Activated gamma-delta T cell treated with anti-CD3 and anti-CD28 coated beads, Interleukin-2, amount 50 U/mL, for 16 hours (primary cell): ENCODE measurements around the gene GRID2.
"Not testable (repeated sequence)": the region's sequence is repeated elsewhere in the genome, so short reads cannot be mapped to it uniquely, and the experiment has no call there.

Experiments
- DNase-seq: peaks from one replicate; pipeline ENCODE4 v3.0.0-alpha.2; 2020; ENCODE audit warnings: low read depth

Gene GRID2

DNA sequence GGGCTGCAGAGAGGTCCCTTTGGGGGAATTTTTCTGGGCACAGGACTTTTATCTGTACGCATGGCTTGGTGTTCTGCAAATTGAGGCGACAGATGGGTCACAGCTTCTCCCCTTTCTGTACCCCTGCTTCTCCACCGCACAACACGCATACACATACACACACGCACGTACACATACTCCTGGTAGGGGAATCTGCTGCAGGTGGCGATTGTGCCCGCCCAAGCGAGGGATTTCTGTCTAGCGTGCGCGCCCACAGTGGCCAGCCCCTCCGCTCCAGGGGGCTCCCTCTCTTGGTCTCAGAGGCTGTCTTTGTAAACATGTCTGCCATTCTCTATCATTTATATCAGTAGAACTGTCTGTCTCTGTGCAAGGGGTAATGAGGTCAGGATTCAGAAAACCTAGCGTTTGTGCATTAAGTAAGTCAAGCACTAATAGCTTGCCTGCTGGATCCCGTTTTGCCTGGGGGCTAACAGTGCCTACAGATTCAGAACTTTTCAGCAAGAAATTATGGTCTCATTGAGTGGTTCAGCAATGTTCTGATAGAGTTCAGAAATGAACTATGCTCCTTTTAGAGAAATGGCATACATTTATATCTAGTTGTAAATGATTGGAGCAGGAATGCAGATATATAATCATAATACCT, 2.2 kb downstream of the GRID2 start:
- no peak for DNase-seq

DNA sequence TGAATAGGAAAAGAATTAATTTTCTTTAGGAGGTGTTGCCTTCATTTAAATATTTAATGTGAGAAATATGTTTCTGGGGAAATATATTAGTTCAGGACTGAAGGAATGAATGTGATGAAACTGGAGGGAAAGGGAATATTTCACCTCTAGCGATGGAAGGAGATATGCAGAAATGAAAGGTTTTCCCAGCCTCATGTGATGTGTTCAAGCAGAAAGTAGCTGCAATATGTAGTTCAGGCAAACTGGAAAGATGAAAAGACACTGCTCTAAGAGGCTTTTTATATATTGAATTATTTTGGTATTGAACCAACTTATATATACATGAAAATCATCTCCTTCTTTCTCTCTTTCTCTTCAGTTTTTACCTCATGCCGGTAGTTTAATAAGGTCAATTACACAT, 3.4 kb downstream of the GRID2 start:
- DNase-seq = no peak

DNA sequence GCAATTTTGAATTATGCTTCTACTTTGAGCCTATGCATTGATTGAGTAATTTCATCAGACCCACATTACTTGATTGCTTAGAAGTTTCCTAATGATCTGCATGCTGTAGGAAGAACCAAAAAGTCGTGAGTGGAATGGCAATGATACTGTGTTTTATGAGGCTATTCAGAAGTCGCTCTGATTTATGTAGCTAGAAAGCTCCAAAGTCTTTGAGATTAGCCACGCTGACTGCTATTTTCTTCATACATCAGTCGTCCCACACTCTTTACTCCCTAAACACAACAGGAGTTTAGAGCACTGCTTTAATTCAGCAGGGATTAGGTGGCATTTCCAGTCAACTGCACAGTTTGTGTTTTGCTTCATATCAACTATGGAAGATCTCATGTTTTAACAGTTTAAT, 4.1 kb downstream of the GRID2 start:
- DNase-seq = no peak

DNA sequence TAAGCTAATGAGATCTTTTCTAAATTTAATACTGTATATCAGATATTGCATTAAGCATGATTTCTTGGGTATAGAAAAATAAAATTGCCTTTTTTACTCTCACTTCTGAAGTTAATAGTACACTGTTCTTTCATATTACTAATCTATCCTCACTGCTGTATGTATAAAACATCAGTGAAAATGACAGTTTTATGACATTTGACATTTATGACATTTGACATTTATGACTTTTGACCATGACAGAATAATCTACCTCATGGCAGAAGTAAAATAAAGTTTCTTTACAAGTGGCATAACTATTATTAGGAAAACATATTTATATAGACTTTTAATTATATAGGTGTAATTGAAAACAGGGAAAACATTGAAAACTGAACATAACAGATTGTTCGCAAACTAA, 13.3 kb downstream of the GRID2 start:
- DNase-seq = no peak

DNA sequence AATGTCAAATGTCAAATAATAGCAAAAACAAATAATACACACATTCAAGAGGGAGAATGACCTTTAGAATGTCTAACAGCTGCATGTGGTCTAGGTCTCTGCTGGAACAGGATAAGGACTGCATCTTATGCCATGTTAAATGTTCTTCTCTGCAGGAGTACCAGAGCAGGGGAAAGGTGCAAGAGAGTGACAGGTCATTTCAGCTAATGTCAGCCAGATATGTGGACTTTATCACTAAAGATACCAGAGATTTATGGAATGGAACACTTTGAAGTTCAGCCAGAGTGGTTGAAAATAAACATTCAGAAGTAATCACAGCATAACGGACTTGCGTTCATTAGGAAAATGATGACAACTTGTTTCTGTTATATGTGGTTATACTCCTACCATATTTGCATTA, 24.3 kb downstream of the GRID2 start:
- DNase-seq = no peak

DNA sequence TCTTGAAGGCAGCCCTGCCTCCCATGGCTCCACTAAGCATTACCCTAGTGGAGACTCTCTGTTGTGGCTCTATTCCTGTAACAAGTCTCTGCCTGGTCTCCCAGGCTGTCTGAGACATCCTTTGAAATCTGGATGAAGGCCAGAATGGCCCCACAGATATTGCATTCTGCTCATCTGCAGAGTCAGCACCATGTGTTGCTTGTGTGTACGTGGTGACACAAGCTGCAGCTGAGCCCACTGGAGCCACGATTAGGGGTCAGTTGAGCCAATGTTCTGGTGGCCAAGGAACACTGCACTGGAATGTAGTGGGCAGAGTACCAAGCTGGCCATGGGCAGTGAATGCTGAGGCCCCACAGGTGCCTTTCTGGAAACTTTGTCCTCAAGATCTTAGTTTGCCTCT, 29.2 kb downstream of the GRID2 start:
- no peak for DNase-seq

DNA sequence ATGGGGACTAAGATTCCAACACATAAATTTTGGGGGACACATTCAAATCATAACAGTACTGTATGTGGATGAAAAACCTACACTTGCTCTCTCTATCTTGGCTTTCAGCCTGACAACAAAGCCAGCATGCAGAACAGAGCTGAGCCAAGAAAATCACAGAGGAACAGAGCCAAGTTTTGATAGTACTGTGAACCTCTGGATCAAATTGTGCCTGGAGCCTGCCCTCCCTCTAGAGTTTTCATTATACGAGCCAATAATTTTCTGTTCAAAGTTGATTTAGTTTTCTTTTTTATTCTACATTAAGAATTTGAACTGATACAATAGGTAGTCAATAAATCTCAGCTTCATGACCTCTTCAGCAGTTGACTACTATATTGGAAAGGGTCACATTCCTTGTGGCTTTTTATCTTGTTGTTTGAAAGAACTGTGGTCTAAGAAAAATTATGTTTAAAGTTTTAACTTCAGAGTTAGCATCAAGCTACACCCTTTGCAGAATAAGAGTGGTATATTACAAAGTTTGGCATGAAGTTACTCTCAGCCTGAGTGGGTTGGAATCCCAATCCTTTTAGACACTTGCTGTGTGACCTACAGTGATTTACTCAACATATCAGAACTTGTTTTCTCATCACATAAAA, 31.1 kb downstream of the GRID2 start:
- DNase-seq = no peak

DNA sequence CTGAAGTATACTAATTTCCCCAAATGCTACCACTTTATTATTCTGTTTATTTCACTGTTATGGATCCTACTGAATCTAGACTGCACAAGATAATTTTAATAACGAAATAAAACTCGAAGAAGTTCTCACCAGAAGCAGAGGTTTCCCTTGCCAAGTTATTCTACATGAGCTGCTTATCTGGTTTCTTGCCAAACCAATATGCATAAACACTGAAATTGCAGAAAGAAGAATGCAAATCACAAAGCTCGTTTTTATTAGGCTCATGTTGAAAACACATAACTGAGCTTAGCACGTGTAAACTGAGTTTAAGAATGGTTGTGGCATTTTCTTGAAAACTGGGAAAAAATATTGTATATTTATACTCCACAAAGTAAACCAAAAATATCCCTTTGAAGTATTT, 35.9 kb downstream of the GRID2 start:
- DNase-seq = no peak

DNA sequence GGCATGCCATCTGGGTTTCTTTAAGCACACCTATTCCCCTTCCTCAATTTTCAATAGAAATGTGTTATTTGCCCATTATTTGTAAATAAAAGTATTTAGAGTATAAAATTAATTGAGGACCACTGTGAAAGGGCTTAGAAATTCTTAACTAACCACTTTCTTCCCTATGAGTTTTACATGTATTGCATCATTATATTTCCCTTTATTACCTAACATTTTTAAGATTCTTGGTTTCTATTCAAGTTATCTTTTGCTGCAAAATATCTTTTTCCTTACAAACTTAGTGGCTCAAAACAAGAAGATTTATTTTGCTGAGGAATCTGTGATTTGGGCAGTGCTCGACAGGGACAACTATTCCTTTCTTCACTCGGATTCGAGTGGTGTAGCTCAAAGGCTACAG, 40.5 kb downstream of the GRID2 start:
- no peak for DNase-seq

DNA sequence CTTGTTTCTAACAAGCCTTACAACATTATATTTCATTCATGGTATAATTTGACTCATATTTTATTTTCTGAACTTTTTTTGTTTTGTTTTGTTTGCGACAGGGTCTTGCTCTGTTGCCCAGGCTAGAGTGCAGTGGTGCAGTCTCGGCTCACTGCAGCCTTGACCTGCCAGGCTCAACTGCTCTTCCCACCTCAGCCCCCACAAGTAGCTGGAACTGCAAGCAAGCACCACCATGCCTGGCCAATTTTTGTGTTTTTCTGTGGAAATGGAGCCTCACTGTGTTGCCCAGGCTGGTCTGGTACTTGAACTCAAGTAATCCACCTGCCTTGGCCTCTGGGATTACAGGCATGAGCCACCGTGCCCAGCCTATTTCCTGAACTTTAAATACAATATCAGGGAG, 42.5 kb downstream of the GRID2 start:
- DNase-seq = no peak

DNA sequence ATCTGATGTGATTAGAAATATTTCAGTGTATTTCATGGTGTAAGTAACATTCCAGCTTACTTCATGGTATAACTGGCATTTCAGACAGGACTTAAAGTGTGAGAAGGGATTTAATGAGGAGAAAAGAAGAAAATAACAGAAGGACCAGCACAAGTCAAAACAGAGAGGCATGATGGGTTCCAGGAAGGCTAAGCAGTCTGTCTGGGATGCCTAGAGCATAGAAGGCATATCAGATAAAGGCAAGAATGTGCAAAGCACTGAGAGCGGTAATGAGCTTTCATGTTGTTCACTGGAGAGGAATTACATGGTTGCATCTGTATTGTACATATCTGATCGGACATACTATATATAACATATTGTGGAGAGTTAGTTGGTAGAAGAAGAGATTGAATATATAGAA, 54.2 kb downstream of the GRID2 start:
- no peak for DNase-seq

DNA sequence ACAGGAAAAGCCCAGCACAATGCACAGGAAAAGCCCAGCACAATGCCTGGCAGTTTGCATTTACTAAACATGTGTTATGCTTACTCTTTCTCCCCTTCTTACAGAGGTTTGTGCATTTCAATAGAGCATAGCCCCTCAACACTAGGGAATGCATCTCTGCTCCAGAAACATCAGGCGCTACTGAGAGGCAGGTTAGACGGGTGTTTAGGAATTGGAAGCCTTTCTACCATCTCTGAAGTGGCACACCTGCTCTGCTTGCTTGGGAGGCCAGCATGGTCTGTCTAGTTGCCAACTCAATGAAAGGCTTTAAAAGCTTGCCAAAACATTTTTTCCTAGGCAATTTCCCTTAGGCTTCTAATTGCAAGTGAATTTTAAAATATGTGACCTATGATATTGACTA, 55.7 kb downstream of the GRID2 start:
- DNase-seq = no peak

DNA sequence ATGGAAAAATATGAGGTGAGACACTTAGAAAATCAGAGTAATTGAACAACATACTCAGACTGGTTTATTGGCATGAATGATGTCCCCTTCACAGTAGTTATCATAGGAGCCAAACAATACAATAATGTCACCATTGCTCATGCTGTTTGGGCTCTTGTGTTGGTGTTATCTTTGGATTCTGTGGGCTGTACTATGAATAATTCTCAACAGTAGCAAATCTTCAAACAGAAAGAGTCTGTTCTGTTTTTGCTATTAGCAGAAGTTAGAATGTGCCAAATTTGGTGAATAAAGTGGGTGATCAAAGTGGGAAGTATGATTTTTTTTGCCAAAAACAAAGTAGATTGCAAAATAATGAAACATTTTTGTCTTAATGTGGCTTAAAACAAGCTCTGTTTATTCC, 58.3 kb downstream of the GRID2 start:
- no peak for DNase-seq

DNA sequence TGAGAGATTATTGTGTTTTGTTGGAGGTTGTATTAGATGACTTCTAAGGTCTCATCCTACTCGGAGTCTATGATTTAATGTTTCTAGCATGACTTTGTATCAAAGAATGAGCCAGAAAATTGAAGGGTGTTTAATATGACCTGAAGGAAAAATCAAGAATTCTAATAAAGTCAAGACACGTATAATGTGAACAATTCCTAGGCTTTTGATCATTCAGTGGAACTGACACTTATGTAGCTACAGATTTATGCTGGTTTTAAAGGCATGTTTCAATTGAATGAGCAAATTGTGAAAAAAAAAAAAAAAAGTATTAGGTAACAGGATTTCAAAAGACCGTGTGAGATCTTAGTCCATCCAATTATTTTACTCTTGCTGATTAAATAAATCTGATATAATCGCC, 64.9 kb downstream of the GRID2 start:
- DNase-seq = no peak

DNA sequence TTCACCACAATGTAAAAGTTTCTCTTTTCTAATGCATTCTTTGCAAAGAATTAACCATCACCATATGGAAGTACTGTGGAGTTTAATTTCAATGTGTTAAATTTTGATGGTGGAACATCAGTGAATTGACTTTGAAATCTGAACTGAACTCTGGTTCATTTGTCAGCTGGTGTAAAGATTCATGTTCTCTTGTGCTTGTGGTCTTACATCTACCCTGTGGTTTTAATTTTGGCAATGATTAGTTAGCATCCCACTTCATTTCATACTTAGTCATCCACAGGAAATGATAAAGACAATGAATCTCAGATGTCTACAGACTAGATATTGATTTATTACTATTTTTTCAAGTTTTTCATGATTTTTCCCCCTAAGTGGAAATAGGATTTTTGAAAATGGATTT, 77.8 kb downstream of the GRID2 start:
- no peak for DNase-seq

DNA sequence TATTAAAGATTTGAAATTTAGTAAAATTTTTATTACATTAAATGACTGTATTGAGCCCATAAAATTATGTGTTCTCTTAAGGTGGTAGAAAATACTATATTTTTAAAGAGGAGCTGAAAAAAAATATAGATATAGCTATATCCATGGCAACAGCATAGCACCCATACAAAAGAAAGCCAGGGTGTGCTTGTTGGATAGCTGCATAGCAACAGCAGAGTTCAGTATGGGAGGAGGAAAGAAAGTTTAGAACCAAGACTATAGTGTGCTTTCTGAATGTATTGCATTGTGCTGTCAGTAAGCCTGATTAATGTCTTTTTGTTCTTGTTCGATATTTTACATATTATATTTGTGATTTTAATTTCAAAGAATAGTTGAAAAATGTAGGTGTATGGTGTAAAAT, 78.4 kb downstream of the GRID2 start:
- DNase-seq = no peak

DNA sequence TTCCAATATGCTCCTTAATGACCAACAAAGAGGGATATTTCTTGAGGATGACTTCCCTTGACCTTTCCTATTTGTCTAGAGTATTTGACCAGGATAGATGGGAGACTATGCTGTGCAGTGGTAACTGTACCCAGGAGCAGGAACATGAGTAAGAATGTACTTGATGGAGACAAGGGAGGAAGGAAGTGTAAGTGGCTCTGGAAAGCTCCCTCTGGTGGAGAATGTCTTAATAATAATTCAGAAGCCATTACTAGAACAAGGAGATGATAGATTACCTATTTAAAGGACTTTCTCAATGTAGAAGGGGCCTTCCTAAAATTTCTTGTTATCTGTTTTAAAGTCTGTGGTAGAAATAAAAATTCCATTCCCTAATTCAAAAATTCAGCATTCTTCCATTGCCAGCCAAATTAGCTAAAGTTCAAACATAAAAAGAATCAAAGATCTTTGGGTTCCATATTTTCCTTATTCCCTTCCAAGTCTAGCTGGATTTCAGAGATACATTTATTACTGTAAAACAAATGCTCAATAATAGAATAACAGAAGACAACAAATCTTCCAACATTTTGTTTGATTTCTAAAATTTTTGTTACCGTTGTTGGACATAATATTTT, 83.8 kb downstream of the GRID2 start:
- DNase-seq = no peak

DNA sequence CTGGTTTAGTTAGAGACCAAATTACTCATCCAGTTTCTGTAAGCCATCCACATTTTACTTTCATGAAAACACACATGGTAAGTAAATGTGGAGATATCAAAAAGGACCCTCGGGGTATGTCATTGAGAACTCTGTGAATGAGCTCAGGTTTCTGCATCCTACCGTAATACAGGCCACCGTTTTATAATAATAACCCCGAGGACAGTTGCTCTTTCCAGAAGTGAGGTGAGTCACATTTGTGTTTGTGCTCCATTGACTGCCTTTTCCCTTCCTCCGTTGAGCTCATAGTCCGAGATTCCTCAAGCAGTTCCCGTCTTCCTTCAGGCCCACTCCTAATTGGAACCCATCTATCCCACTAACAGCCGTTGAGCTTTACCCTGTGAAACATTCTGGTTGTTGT, 95.3 kb downstream of the GRID2 start:
- DNase-seq = no peak

DNA sequence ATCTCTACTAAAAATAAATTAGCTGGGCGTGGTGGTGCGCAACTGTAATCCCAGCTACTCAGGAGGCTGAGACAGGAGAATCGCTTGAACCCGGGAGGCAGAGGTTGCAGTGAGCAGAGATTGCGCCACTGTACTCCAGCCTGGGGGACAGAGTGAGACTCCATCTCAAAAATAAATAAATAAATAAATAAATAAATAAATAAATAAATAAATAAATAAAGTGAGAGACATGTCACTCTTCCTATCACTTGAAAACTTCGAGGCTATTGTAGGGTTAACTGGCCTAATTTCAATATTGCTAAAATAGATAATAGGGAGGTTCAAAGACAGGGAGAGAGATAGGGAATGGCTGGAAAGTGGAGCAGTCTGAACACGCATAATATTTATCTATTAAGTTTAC, 99.8 kb downstream of the GRID2 start:
- not testable (repeated sequence) for DNase-seq

DNA sequence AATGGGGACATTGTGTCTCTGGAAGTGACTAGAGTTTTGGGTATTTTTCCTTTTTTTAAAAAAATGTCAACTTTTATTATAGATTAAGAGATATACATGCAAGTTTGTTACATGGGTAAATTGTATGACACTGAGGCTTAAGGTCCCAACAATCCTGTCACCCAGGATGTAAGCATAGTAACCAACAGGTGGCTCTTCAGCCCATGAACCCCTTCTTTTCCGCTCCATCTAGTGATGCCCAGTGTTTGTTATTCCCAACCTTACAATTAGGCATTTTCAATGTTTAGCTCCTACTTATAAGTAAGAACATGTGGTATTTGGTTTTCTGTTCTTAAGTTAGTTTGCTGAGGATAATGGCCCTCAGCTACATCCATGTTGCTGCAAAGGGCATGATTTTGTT, 102.7 kb downstream of the GRID2 start:
- DNase-seq = no peak

DNA sequence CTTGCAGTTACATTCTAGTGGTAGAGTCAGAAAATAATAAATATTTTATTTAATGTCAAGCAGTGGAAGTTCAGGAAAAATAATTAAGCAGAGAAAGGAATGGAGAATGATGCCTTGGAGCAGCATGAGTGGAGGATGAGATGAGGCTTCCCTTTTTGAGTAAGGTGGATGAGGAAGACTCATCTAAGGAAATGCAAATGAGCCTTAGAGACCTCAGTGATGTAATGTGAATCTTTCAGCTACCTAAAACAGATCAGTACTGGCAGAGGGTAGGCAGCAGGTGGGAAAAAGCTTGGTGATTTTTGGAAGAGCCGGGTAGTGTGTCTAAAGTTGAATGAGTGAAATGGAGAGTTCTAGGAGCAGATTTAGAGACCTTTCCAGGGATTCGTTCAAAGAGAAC, 118.2 kb downstream of the GRID2 start:
- no peak for DNase-seq

DNA sequence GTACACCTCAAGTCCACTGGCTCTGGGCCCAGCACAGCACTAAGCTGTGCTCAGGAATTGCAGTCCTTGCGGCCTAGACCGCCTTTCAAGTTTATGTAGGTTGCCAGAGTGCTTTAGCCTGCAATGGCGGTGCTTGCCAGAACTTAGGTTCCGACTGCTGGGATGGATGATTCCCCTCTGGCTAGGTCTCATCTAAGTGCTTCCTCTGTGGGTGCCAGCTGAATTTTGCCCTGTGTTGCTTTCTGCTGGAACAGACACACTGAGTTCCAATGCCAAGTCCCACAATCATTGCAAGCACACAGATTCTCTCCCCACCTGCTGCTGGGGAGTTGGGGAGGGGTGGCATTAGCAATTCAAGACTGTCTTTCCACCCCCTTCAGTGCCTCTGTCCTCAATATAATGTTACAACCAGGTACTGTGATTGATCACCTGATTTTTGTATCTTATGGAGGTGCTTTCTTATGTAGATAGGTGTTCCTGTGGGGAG, 129.5 kb downstream of the GRID2 start:
- no peak for DNase-seq

DNA sequence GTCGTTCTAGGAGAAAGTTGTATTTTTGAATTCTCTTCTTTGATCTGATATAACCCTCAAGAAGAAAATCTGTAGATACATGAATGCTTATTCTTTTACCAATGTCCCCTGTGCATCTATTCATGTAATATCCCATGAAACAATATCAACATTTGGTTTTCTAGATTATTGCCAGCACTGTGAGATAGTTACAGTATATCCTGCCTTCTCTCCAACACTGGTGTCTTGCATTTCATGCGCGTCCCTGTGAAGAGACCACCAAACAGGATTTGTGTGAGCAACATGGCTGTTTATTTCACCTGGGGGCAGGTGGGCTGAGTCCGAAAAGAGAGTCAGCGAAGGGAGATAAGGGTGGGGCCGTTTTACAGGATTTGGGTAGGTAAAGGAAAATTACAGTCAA, 135.0 kb downstream of the GRID2 start:
- not testable (repeated sequence) for DNase-seq

DNA sequence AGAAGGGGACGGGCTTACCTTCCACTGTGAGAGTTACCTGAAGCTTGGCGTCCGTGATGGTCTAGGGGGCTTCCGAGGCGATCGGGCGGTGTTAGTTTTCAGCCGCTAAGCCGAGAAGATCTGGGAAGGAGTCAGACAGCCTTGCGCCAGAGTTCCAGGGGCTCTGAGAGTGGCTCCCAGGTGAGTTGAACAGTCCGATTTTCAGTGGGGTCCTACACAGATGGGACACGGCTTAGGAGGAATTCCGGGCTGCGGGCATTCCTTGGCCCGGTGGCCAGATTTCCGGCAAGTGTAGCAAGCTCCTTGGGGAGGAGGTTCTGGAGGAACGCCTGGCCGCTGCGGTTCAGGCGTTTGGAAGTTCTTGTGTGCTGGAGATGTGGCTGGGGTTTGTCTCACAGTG, 138.4 kb downstream of the GRID2 start:
- DNase-seq = not testable (repeated sequence)
